ENCODE data around the gene SUSD4. TPM values are rescaled to one million over a fixed set of nuclear protein-coding genes. Genes with fewer than 3 reads are reported as not detected.
A peak's percentile ranks its signal among the peaks of the same experiment; 100 is the strongest.

Gene SUSD4
- total RNA-seq, 4 donors from 2014 or later, result 0.24 to 3.2 (median 0.90) TPM

GRCh38 chr1:223179280-223179679, 184.7 kb downstream of the SUSD4 start:
- no peak for TF ChIP-seq CTCF (IDR thresholded peaks at IDR 0.05)
- ATAC-seq (ENCODE audit: low FRiP score), result no peak

GRCh38 chr1:223177681-223178080, 186.3 kb downstream of the SUSD4 start:
- no peak for TF ChIP-seq CTCF (IDR thresholded peaks at IDR 0.05)
- DNase-seq (ENCODE audit: low spot score) (no peak), ATAC-seq (ENCODE audit: low FRiP score) (no peak)

More at GRCh38 chr1:223179280-223179679, 184.7 kb downstream of the SUSD4 start:
- no peak for DNase-seq (ENCODE audit: low spot score)

- no peak for ATAC-seq (ENCODE audit: low FRiP score)
- no peak for DNase-seq (ENCODE audit: low spot score)
- no peak for TF ChIP-seq CTCF (IDR thresholded peaks at IDR 0.05)
Measured at GRCh38 chr1:223176437-223176836, 187.5 kb downstream of the SUSD4 start.

GRCh38 chr1:223175633-223176032, 188.3 kb downstream of the SUSD4 start:
- TF ChIP-seq CTCF (IDR thresholded peaks at IDR 0.05), result no peak
- ATAC-seq (ENCODE audit: low FRiP score), result peak; percentile 59

GRCh38 chr1:223175032-223175431, 188.9 kb downstream of the SUSD4 start:
- no peak for DNase-seq (ENCODE audit: low spot score)
- no peak for ATAC-seq (ENCODE audit: low FRiP score)
- no peak for TF ChIP-seq CTCF (IDR thresholded peaks at IDR 0.05)

More at GRCh38 chr1:223175633-223176032, 188.3 kb downstream of the SUSD4 start:
- no peak for DNase-seq (ENCODE audit: low spot score)

Small RNA genes lying within 50 kb of the gene (small RNA-seq; reads per million reads assigned to genes)
- not detected for gene RNU4-57P

Other genes with a start within 250 kb of the SUSD4 start
- gene TLR5, start 220.9 kb downstream of the SUSD4 start, total RNA-seq, result 10 to 100 TPM in 1 of 4 donors, 1 to 10 TPM in 3; 7.0 to 12.6 (median 10.0) TPM
- not detected for gene CCDC185, start 29.2 kb upstream of the SUSD4 start, total RNA-seq

Measured in omental fat pad (tissue), 4 donors.